A549 (cell line): ENCODE measurements around the gene MTG1.

Experiments used
- HDAC2 ChIP-seq: fragments of 200-600 bp; sonication (generic); IDR thresholded peaks from 2 replicates; pipeline ENCODE4 v1.6.1; 2016
- POLR2A ChIP-seq: IDR thresholded peaks from 2 replicates; pipeline ENCODE4 v1.6.1; 2012; ENCODE audit warnings: mild to moderate bottlenecking, low read length
- POLR2AphosphoS2 ChIP-seq: conservative IDR thresholded peaks from 2 replicates; pipeline ENCODE4 v1.6.1; 2012; ENCODE audit warnings: low read length, improper control_type of control experiment, inconsistent platforms
- TF ChIP-seq, protein P1 (sequence below): fragments of >200 bp; sonication (Bioruptor Twin); formaldehyde crosslinking; IDR thresholded peaks from 3 replicates; pipeline ENCODE4 v1.5.1; 2016
- TF ChIP-seq, protein P2 (sequence below): fragments of 150-350 bp; IDR thresholded peaks from 2 replicates; pipeline ENCODE4 v1.6.1; 2014; ENCODE audit warnings: low read depth, mild to moderate bottlenecking, low read length

DNA sequence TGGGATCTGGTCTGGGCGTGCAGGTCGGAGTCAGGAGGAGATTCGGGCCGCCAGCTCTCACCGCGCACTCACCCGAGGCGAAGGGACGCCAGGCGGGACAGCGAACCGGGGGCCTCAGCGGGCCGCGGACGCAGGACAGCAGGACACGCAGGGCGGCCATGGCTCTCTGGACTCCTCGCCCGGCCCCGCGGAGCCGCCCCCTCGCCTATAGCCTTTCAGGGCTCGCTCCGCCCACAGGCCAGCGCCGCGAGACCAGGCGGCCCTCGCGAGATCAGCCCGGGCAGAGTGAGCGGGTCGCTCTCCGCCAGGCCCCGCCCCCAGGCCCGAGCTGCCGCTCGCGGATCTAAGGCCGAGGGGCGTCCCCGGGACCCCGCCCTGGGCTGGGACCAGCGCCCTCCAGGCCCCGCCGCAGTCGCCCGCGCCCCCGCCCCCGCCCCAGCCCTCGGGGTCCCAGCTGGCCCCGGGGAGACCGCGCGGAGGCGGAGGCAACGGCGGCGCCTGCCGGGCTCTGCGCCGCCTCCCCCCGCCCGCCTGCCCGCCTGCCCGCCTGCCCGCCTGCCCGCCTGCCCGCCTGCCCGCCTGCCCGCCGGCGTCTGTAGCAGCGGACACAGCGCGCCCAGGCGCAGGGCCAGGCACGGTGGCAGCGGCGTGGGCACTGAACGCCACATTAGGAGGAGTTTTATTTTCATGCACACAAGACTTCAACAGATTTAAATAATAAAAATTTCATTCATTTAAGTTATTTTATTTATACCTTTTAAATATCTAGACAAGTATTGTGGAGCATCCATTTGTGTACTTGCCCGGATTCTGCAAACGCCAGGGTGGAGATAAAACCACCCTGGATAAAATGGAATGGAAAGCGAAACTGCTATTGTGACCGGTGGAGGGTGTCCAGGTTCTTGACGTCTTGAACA is 20.5 kb upstream of the MTG1 start, which contains the start of gene ECHS1:
- peak; percentile 96 for TF ChIP-seq POLR2A
- TF ChIP-seq, protein P1, sequence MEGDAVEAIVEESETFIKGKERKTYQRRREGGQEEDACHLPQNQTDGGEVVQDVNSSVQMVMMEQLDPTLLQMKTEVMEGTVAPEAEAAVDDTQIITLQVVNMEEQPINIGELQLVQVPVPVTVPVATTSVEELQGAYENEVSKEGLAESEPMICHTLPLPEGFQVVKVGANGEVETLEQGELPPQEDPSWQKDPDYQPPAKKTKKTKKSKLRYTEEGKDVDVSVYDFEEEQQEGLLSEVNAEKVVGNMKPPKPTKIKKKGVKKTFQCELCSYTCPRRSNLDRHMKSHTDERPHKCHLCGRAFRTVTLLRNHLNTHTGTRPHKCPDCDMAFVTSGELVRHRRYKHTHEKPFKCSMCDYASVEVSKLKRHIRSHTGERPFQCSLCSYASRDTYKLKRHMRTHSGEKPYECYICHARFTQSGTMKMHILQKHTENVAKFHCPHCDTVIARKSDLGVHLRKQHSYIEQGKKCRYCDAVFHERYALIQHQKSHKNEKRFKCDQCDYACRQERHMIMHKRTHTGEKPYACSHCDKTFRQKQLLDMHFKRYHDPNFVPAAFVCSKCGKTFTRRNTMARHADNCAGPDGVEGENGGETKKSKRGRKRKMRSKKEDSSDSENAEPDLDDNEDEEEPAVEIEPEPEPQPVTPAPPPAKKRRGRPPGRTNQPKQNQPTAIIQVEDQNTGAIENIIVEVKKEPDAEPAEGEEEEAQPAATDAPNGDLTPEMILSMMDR, result no peak
- TF ChIP-seq, protein P2, sequence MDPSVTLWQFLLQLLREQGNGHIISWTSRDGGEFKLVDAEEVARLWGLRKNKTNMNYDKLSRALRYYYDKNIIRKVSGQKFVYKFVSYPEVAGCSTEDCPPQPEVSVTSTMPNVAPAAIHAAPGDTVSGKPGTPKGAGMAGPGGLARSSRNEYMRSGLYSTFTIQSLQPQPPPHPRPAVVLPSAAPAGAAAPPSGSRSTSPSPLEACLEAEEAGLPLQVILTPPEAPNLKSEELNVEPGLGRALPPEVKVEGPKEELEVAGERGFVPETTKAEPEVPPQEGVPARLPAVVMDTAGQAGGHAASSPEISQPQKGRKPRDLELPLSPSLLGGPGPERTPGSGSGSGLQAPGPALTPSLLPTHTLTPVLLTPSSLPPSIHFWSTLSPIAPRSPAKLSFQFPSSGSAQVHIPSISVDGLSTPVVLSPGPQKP, result no peak
- TF ChIP-seq POLR2AphosphoS2, result no peak
- no peak for TF ChIP-seq HDAC2
